DND-41 (cell line): ENCODE results near the gene RARB.

Experiments used
- ATAC-seq: fragments of 200-7000 bp; cut with Tn5 transposase; 3 replicates; pipeline ENCODE4 v1.9.1; 2021; ENCODE audit warnings: low read depth; ENCODE audit not compliant: insufficient read depth
- DNase-seq: peaks from one replicate; pipeline ENCODE4 v3.0.0-alpha.2; 2020
- H2AFZ ChIP-seq: 2 replicates; pipeline ENCODE4 v1.6.0; 2012; ENCODE audit warnings: low read depth, low read length
- H3K27ac ChIP-seq: 2 replicates; pipeline ENCODE4 v1.5.1; 2012; ENCODE audit warnings: low read length, inconsistent platforms
- H3K27me3 ChIP-seq: fragments of 200-600 bp; sonication (generic); 2 replicates; pipeline ENCODE4 v1.6.0; 2012; ENCODE audit warnings: low read length, mild to moderate bottlenecking, inconsistent platforms; ENCODE audit not compliant: insufficient read depth, poor library complexity
- H3K36me3 ChIP-seq: 2 replicates; pipeline ENCODE4 v1.5.1; 2012; ENCODE audit warnings: low read length, inconsistent platforms; ENCODE audit not compliant: insufficient read depth
- H3K4me1 ChIP-seq: 2 replicates; pipeline ENCODE4 v1.5.1; 2012; ENCODE audit warnings: mild to moderate bottlenecking, low read length; ENCODE audit not compliant: insufficient read depth
- H3K4me2 ChIP-seq: 2 replicates; pipeline ENCODE4 v1.6.0; 2012; ENCODE audit warnings: mild to moderate bottlenecking, moderate library complexity, low read length, inconsistent platforms; ENCODE audit not compliant: insufficient read depth
- H3K4me3 ChIP-seq, 2 experiments: fragments of 200-600 bp in 1 of 2; shearing (Covaris generic) in 1 of 2; 2 replicates each; pipeline ENCODE4 v1.5.1; 2012 to 2016; ENCODE audit warnings: inconsistent platforms in 2 of 2, low read length in 2 of 2, mild to moderate bottlenecking in 2 of 2, low read depth in 1 of 2, moderate library complexity in 1 of 2
- H3K79me2 ChIP-seq: 2 replicates; pipeline ENCODE4 v1.6.0; 2012; ENCODE audit warnings: low read length, inconsistent platforms; ENCODE audit not compliant: insufficient read depth
- H3K9ac ChIP-seq: 2 replicates; pipeline ENCODE4 v1.6.0; 2012; ENCODE audit warnings: low read depth, mild to moderate bottlenecking, inconsistent platforms, low read length, moderate library complexity
- H3K9me3 ChIP-seq: 2 replicates; pipeline ENCODE4 v1.5.1; 2012; ENCODE audit warnings: low read length, moderate library complexity, mild to moderate bottlenecking, inconsistent platforms; ENCODE audit not compliant: insufficient read depth, severe bottlenecking
- H4K20me1 ChIP-seq: 2 replicates; pipeline ENCODE4 v1.6.0; 2012; ENCODE audit warnings: low read length; ENCODE audit not compliant: insufficient read depth
- CTCF ChIP-seq: IDR thresholded peaks from 2 replicates; pipeline ENCODE4 v1.5.1; 2012; ENCODE audit warnings: borderline replicate concordance, low read length, moderate library complexity, mild to moderate bottlenecking; ENCODE audit not compliant: poor library complexity, severe bottlenecking; ENCODE audit errors: extremely low read depth
- EZH2 ChIP-seq: IDR thresholded peaks from 3 replicates; pipeline ENCODE4 v1.6.1; 2012; ENCODE audit warnings: borderline replicate concordance, low read depth, mild to moderate bottlenecking, moderate library complexity, low read length, inconsistent platforms; ENCODE audit not compliant: severe bottlenecking

The RARB gene

GRCh38 chr3:25386686-25387255 lies 41.3 kb upstream of the RARB start:
- Histone ChIP-seq H3K27ac (no peak overlapping the region), H3K4me2 (no peak overlapping the region), H3K9ac (no peak overlapping the region), H3K79me2 (no peaks in the 10 kb centered on the region), H3K36me3 (no peaks in the 10 kb centered on the region), H3K4me1 (no peaks in the 10 kb centered on the region), H2AFZ (no peak overlapping the region), H3K4me3 (no peak overlapping the region), H3K27me3 (no peaks in the 10 kb centered on the region), H3K9me3 (no peaks in the 10 kb centered on the region), H4K20me1 (no peaks in the 10 kb centered on the region)
- no peak for DNase-seq
- TF ChIP-seq CTCF (no peak), EZH2 (no peak)
- ATAC-seq: no peak

- Histone ChIP-seq H4K20me1 (no peaks in the 10 kb centered on the region), H3K9me3 (no peaks in the 10 kb centered on the region), H3K4me3 (no peak overlapping the region), H3K36me3 (no peaks in the 10 kb centered on the region), H3K4me2 (no peak overlapping the region), H3K9ac (no peak overlapping the region), H3K79me2 (no peaks in the 10 kb centered on the region), H3K4me1 (no peaks in the 10 kb centered on the region), H3K27me3 (no peaks in the 10 kb centered on the region), H2AFZ (no peak overlapping the region), H3K27ac (no peak overlapping the region)
- ATAC-seq (no peak), DNase-seq (no peak)
- TF ChIP-seq CTCF (no peak), EZH2 (no peak)
Observed at GRCh38 chr3:25390605-25391004, 37.5 kb upstream of the RARB start.

- H3K9me3 ChIP-seq: no peaks in the 10 kb centered on the region
- H3K9ac ChIP-seq: no peak overlapping the region
- no peaks in the 10 kb centered on the region for H3K4me1 ChIP-seq
- no peaks in the 10 kb centered on the region for H3K79me2 ChIP-seq
- H3K36me3 ChIP-seq: no peaks in the 10 kb centered on the region
- H2AFZ ChIP-seq: no peak overlapping the region
- no peak overlapping the region for H3K27ac ChIP-seq
- ATAC-seq (no peak), DNase-seq (no peak)
- H3K4me2 ChIP-seq: no peak overlapping the region
- H4K20me1 ChIP-seq: no peaks in the 10 kb centered on the region
- TF ChIP-seq EZH2 (no peak), CTCF (no peak)
- H3K4me3 ChIP-seq: no peak overlapping the region
- no peaks in the 10 kb centered on the region for H3K27me3 ChIP-seq
Observed at GRCh38 chr3:25396251-25396650, 31.8 kb upstream of the RARB start.

- no peak for DNase-seq
- no peaks in the 10 kb centered on the region for H3K9me3 ChIP-seq
Observed at GRCh38 chr3:25396686-25397085, 31.4 kb upstream of the RARB start.

More at GRCh38 chr3:25396686-25397085, 31.4 kb upstream of the RARB start:
- Histone ChIP-seq H3K27me3 (no peaks in the 10 kb centered on the region), H3K36me3 (no peaks in the 10 kb centered on the region), H3K4me1 (no peaks in the 10 kb centered on the region), H3K4me3 (no peak overlapping the region), H4K20me1 (no peaks in the 10 kb centered on the region), H3K9ac (no peak overlapping the region), H2AFZ (no peak overlapping the region), H3K4me2 (no peak overlapping the region), H3K27ac (no peak overlapping the region), H3K79me2 (no peaks in the 10 kb centered on the region)
- no peak for ATAC-seq
- no peak for TF ChIP-seq CTCF
- no peak for TF ChIP-seq EZH2
